ENCODE data around the gene FUT3. TPM values are rescaled to one million over a fixed set of nuclear protein-coding genes. Genes with fewer than 3 reads are reported as not detected.
A peak's percentile ranks its signal among the peaks of the same experiment; 100 is the strongest.

The FUT3 gene
- total RNA-seq, 1 experiment from 2014 or later = 15.6 TPM

- Mint-ChIP-seq H3K27me3 (ENCODE audit: unreplicated experiment) (no peaks in the 10 kb centered on the region), H3K4me3 (ENCODE audit: low read depth, unreplicated experiment) (peak within 1 kb of the TSS; percentile 13), H3K36me3 (ENCODE audit: insufficient read depth, unreplicated experiment) (no peaks in the 10 kb centered on the region), H3K27ac (ENCODE audit: unreplicated experiment) (peak within 1 kb of the TSS; percentile 7), H3K4me1 (ENCODE audit: low read depth, unreplicated experiment) (peaks cover 10% of the 10 kb centered on the region), H3K9me3 (ENCODE audit: low read depth, unreplicated experiment) (no peaks in the 10 kb centered on the region)
- CTCF ChIA-PET = no interaction called here
- no peak for TF ChIP-seq CTCF (IDR thresholded peaks at IDR 0.05; ENCODE audit: unreplicated experiment)
- no TSS peak for BruUV-seq (replicated peaks)
- intact Hi-C loops (cut with micrococcal nuclease; ENCODE audit: unreplicated experiment) = no loop called here
- no peak for DNase-seq
These were observed 11.9 kb downstream of the FUT3 start, which contains the start of gene FUT6 for GRCh38 chr19:5839065-5840017. FUT6 (minus strand) TSS chr19:5839702; CDS start chr19:5832567, 7,135 bp downstream.

- Mint-ChIP-seq H3K27me3 (ENCODE audit: unreplicated experiment) (no peaks in the 10 kb centered on the region), H3K36me3 (ENCODE audit: insufficient read depth, unreplicated experiment) (no peaks in the 10 kb centered on the region), H3K4me3 (ENCODE audit: low read depth, unreplicated experiment) (peak overlapping the region; percentile 13), H3K9me3 (ENCODE audit: low read depth, unreplicated experiment) (no peaks in the 10 kb centered on the region), H3K4me1 (ENCODE audit: low read depth, unreplicated experiment) (peaks cover 10% of the 10 kb centered on the region), H3K27ac (ENCODE audit: unreplicated experiment) (peak overlapping the region; percentile 7)
- CTCF ChIA-PET = no interaction called here
- intact Hi-C loops (cut with micrococcal nuclease; ENCODE audit: unreplicated experiment) = no loop called here
- BruUV-seq (replicated peaks) = no TSS peak
- no peak for TF ChIP-seq CTCF (IDR thresholded peaks at IDR 0.05; ENCODE audit: unreplicated experiment)
- no peak for DNase-seq
These were observed 12.7 kb downstream of the FUT3 start for GRCh38 chr19:5838353-5839064.

GRCh38 chr19:5837761-5838352 is 13.4 kb downstream of the FUT3 start:
- DNase-seq = no peak
- H3K27me3 Mint-ChIP-seq (ENCODE audit: unreplicated experiment) = no peaks in the 10 kb centered on the region
- CTCF ChIA-PET = no interaction called here
- H3K27ac Mint-ChIP-seq (ENCODE audit: unreplicated experiment) = peak overlapping the region; percentile 7
- peak overlapping the region; percentile 13 for H3K4me3 Mint-ChIP-seq (ENCODE audit: low read depth, unreplicated experiment)
- peaks cover 10% of the 10 kb centered on the region for H3K4me1 Mint-ChIP-seq (ENCODE audit: low read depth, unreplicated experiment)
- no TSS peak for BruUV-seq (replicated peaks)
- H3K9me3 Mint-ChIP-seq (ENCODE audit: low read depth, unreplicated experiment) = no peaks in the 10 kb centered on the region
- intact Hi-C loops (cut with micrococcal nuclease; ENCODE audit: unreplicated experiment) = no loop called here
- no peaks in the 10 kb centered on the region for H3K36me3 Mint-ChIP-seq (ENCODE audit: insufficient read depth, unreplicated experiment)
- TF ChIP-seq CTCF (IDR thresholded peaks at IDR 0.05; ENCODE audit: unreplicated experiment) = no peak

GRCh38 chr19:5832527-5833216 is 18.6 kb downstream of the FUT3 start:
- no peak overlapping the region for H3K4me3 Mint-ChIP-seq (ENCODE audit: low read depth, unreplicated experiment)
- H3K27ac Mint-ChIP-seq (ENCODE audit: unreplicated experiment) = no peak overlapping the region
- BruUV-seq (replicated peaks) = no TSS peak

More at GRCh38 chr19:5832527-5833216, 18.6 kb downstream of the FUT3 start:
- intact Hi-C loops (cut with micrococcal nuclease; ENCODE audit: unreplicated experiment) = no loop called here
- no peak for TF ChIP-seq CTCF (IDR thresholded peaks at IDR 0.05; ENCODE audit: unreplicated experiment)
- Mint-ChIP-seq H3K27me3 (ENCODE audit: unreplicated experiment) (no peaks in the 10 kb centered on the region), H3K36me3 (ENCODE audit: insufficient read depth, unreplicated experiment) (peaks cover 5% of the 10 kb centered on the region), H3K9me3 (ENCODE audit: low read depth, unreplicated experiment) (no peaks in the 10 kb centered on the region), H3K4me1 (ENCODE audit: low read depth, unreplicated experiment) (peaks cover under 1% of the 10 kb centered on the region)
- DNase-seq = no peak
- CTCF ChIA-PET = no interaction called here
